Natural killer cell (primary cell): Measurements from ENCODE around the gene PCDHA3. TPM values are rescaled to one million over a fixed set of nuclear protein-coding genes. Genes with fewer than 3 reads are reported as not detected.
A peak's percentile ranks its signal among the peaks of the same experiment; 100 is the strongest.
"Not testable (repeated sequence)": the region's sequence is repeated elsewhere in the genome, so short reads cannot be mapped to it uniquely, and the experiment has no call there.

Source experiments
- ATAC-seq, 3 donors: fragments of 150-1000 bp in 2 of 3; fragments of 200-7000 bp in 1 of 3; cut with Tn5 transposase; 1 replicate in 1 of 3; 2 replicates in 2 of 3; pipeline ENCODE4 v1.10.0; 2021; ENCODE audit warnings: mild to moderate bottlenecking in 2 of 3, moderate library complexity in 2 of 3
- DNase-seq, 2 donors: peaks; one replicate each; pipeline versions ENCODE4 v3.0.0 to v3.0.0-alpha.2; 2013 to 2021; ENCODE audit warnings: mixed read lengths in 1 of 2
- H3K27ac ChIP-seq: one replicate; pipeline ENCODE4 v1.5.1; 2013; ENCODE audit warnings: mild to moderate bottlenecking, low read length
- H3K27me3 ChIP-seq: one replicate; pipeline ENCODE4 v1.6.1; 2013; ENCODE audit warnings: low read length; ENCODE audit not compliant: control insufficient read depth, insufficient read depth
- H3K36me3 ChIP-seq: one replicate; pipeline ENCODE4 v1.6.1; 2013; ENCODE audit warnings: low read length; ENCODE audit not compliant: control insufficient read depth, insufficient read depth
- H3K4me1 ChIP-seq: one replicate; pipeline ENCODE4 v1.6.1; 2013; ENCODE audit warnings: low read length; ENCODE audit not compliant: control insufficient read depth, insufficient read depth
- H3K4me3 ChIP-seq: one replicate; pipeline ENCODE4 v1.5.1; 2013; ENCODE audit warnings: low read length
- H3K9me3 ChIP-seq: one replicate; pipeline ENCODE4 v1.6.1; 2013; ENCODE audit warnings: low read length; ENCODE audit not compliant: control insufficient read depth, insufficient read depth
- H3K27ac Mint-ChIP-seq, 2 donors: one replicate each; pipeline ENCODE4 v1.8.0; 2022; ENCODE audit warnings: mild to moderate bottlenecking in 2 of 2, mixed read lengths in 2 of 2, moderate library complexity in 1 of 2
- H3K27me3 Mint-ChIP-seq, 2 donors: one replicate each; pipeline ENCODE4 v1.8.0; 2022; ENCODE audit warnings: low read depth in 2 of 2, mixed read lengths in 2 of 2
- H3K36me3 Mint-ChIP-seq: one replicate; pipeline ENCODE4 v1.8.0; 2022; ENCODE audit warnings: mixed read lengths
- H3K4me1 Mint-ChIP-seq, 2 donors: one replicate each; pipeline ENCODE4 v1.8.0; 2022; ENCODE audit warnings: mixed read lengths in 2 of 2
- H3K4me3 Mint-ChIP-seq: one replicate; pipeline ENCODE4 v1.8.0; 2022; ENCODE audit warnings: mild to moderate bottlenecking, moderate library complexity, mixed read lengths
- H3K9me3 Mint-ChIP-seq, 2 donors: one replicate each; pipeline ENCODE4 v1.8.0; 2022; ENCODE audit warnings: mixed read lengths in 2 of 2
- CTCF ChIP-seq: fragments of 200-600 bp; IDR thresholded peaks from one replicate; pipeline ENCODE4 v1.8.0; 2022; ENCODE audit warnings: antibody characterized with exemption
- WGBS: methylation state at CpG from one replicate; pipeline ENCODE4 v1.1.7; 2013; ENCODE audit warnings: missing lambda C conversion rate; ENCODE audit not compliant: insufficient coverage; 5-methylcytosine and 5-hydroxymethylcytosine counted together
- intact Hi-C: fragments of 100-400 bp; cut with micrococcal nuclease; formaldehyde crosslinking; loops from one replicate; pipeline ENCODE4 v1.14.2; 2022
- total RNA-seq, 4 donors: library from RNA; stranded (reverse); fragments of 120-200 nt in 1 of 4; gene quantifications; one replicate each; pipeline versions ENCODE4 v1.2.3 to v1.2.4, GENCODE V29; 2013 to 2022

The PCDHA3 gene
- total RNA-seq, 3 donors from 2014 or later (not counting 1 experiment from before 2014, with no cell fraction given): not detected

GRCh38 chr5:140835622-140836510 lies 35.0 kb downstream of the PCDHA3 start:
- peaks cover 5% of the 10 kb centered on the region for H3K9me3 ChIP-seq
- H3K27me3 Mint-ChIP-seq: peaks cover 11 to 18% of the 10 kb centered on the region in 2 donors
- DNase-seq (no peak), ATAC-seq (no peak)
- no peak overlapping the region for H3K27ac ChIP-seq
- H3K36me3 Mint-ChIP-seq: peaks cover 8% of the 10 kb centered on the region
- no peak for TF ChIP-seq CTCF
- intact Hi-C loops: no loop called here
- peaks cover 12% of the 10 kb centered on the region for H3K27me3 ChIP-seq
- no peak overlapping the region for H3K4me3 ChIP-seq
- no peaks in the 10 kb centered on the region for H3K36me3 ChIP-seq
- peaks cover 9 to 15% of the 10 kb centered on the region in 2 donors for H3K9me3 Mint-ChIP-seq
- H3K27ac Mint-ChIP-seq: no peak overlapping the region
- no peaks in the 10 kb centered on the region for H3K4me1 Mint-ChIP-seq
- H3K4me3 Mint-ChIP-seq: no peak overlapping the region
- no peaks in the 10 kb centered on the region for H3K4me1 ChIP-seq
- 56% methylated on average over 103 of the region's 103 CpGs for WGBS

DNA sequence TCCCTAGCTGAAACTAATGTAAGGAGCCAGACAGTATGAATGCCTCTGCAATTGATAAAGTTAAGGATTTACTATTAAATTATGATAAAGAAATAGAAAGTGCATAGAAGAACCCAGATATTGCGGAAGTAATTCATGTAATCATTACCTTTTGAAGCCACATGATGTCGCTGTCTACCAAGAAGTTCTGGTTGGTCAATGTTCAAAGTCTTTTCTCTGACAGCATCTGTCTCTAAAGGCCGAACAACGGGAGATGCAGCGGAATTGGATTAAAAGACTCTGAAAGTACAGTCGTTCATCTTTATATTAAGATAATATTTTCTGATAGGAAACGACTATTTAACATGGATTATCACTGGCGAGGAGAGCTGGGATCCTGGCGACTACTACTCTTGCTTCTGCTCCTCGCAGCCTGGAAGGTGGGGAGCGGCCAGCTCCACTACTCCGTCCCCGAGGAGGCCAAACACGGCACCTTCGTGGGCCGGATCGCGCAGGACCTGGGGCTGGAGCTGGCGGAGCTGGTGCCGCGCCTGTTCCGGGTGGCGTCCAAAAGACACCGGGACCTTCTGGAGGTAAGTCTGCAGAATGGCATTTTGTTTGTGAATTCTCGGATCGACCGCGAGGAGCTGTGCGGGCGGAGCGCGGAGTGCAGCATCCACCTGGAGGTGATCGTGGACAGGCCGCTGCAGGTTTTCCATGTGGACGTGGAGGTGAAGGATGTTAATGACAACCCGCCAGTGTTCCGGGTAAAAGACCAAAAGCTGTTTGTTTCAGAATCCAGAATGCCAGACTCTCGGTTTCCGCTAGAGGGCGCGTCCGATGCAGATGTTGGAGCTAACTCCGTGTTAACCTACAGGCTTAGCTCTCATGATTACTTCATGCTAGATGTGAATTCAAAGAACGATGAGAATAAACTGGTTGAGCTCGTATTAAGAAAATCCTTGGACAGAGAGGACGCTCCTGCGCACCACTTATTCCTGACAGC lies 40.4 kb downstream of the PCDHA3 start, which contains the start of gene PCDHA8:
PCDHA8 (plus strand) TSS at position 210 of the 985 bp plus-strand sequence; CDS start at position 345, 135 bp downstream.
- Mint-ChIP-seq H3K27ac (no peak within 1 kb of the TSS), H3K36me3 (no peaks in the 10 kb centered on the region), H3K9me3 (peaks cover 2 to 3% of the 10 kb centered on the region in 2 donors), H3K4me3 (peak within 1 kb of the TSS; percentile 37), H3K4me1 (no peaks in the 10 kb centered on the region), H3K27me3 (peaks cover 0 to 8% of the 10 kb centered on the region in 2 donors)
- ATAC-seq (no peak), DNase-seq (no peak)
- Histone ChIP-seq H3K4me3 (no peak within 1 kb of the TSS), H3K9me3 (peaks cover 15% of the 10 kb centered on the region), H3K27ac (no peak within 1 kb of the TSS), H3K4me1 (no peaks in the 10 kb centered on the region), H3K36me3 (no peaks in the 10 kb centered on the region), H3K27me3 (peaks cover 2% of the 10 kb centered on the region)
- TF ChIP-seq CTCF: no peak
- intact Hi-C loops: no loop called here
- 31% methylated on average over 43 of the region's 47 CpGs for WGBS

DNA sequence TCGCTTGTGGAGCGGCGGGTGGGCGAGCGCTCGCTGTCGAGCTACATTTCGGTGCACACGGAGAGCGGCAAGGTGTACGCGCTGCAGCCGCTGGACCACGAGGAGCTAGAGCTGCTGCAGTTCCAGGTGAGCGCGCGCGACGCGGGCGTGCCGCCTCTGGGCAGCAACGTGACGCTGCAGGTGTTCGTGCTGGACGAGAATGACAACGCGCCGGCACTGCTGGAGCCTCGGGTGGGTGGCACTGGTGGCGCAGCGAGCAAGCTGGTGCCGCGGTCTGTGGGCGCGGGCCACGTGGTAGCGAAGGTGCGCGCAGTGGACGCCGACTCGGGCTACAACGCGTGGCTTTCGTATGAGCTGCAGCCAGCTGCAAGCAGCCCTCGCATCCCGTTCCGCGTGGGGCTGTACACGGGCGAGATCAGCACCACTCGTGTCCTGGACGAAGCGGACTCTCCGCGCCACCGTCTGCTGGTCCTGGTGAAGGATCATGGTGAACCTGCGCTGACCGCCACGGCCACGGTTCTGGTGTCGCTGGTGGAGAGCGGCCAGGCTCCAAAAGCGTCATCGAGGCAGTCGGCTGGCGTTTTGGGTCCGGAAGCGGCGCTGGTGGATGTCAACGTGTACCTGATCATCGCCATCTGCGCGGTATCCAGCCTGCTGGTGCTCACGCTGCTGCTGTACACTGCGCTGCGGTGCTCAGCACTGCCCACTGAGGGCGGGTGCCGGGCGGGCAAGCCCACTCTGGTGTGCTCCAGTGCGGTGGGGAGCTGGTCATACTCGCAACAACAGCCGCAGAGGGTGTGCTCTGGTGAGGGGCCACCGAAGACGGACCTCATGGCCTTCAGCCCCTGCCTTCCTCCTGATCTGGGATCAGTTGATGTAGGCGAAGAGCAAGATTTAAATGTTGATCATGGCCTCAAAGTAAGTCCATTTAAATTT lies 42.2 kb downstream of the PCDHA3 start:
- WGBS: 56% methylated on average over 87 of the region's 87 CpGs
- peaks cover 0 to 2% of the 10 kb centered on the region in 2 donors for H3K9me3 Mint-ChIP-seq
- H3K27me3 Mint-ChIP-seq: peaks cover 0 to 6% of the 10 kb centered on the region in 2 donors
- DNase-seq (no peak), ATAC-seq (no peak)
- TF ChIP-seq CTCF: no peak
- intact Hi-C loops: no loop called here
- Histone ChIP-seq H3K4me1 (no peaks in the 10 kb centered on the region), H3K9me3 (peaks cover 15% of the 10 kb centered on the region), H3K27me3 (peaks cover 6% of the 10 kb centered on the region), H3K27ac (no peak overlapping the region), H3K36me3 (no peaks in the 10 kb centered on the region), H3K4me3 (no peak overlapping the region)
- no peaks in the 10 kb centered on the region for H3K36me3 Mint-ChIP-seq
- no peaks in the 10 kb centered on the region for H3K4me1 Mint-ChIP-seq
- H3K27ac Mint-ChIP-seq: no peak overlapping the region
- no peak overlapping the region for H3K4me3 Mint-ChIP-seq

GRCh38 chr5:140848139-140849102 lies 47.6 kb downstream of the PCDHA3 start, which contains the start of gene PCDHA9:
PCDHA9 (plus strand) TSS chr5:140848382; CDS start chr5:140848496, 114 bp downstream.
- intact Hi-C loops, H3K9me3 Mint-ChIP-seq, H3K27ac Mint-ChIP-seq: not testable (repeated sequence)

More at GRCh38 chr5:140848139-140849102, 47.6 kb downstream of the PCDHA3 start, which contains the start of gene PCDHA9:
- H3K9me3 ChIP-seq: peaks cover 12% of the 10 kb centered on the region
- ATAC-seq, H3K36me3 Mint-ChIP-seq, H3K27me3 ChIP-seq, H3K4me1 ChIP-seq, H3K36me3 ChIP-seq, H3K27ac ChIP-seq, H3K4me3 ChIP-seq, H3K4me3 Mint-ChIP-seq, DNase-seq, H3K4me1 Mint-ChIP-seq, H3K27me3 Mint-ChIP-seq: not testable (repeated sequence)
- 28% methylated on average over 35 of the region's 48 CpGs for WGBS
